ENCODE measurements around the gene RPS6KC1.
"Not testable (repeated sequence)": the region's sequence is repeated elsewhere in the genome, so short reads cannot be mapped to it uniquely, and the experiment has no call there.

RPS6KC1 gene

GRCh38 chr1:213054733-213055591, 3.9 kb downstream of the RPS6KC1 start:
- DNase-seq, result no peak

- DNase-seq, result no peak
Observed at GRCh38 chr1:213055767-213056166, 4.7 kb downstream of the RPS6KC1 start.

GRCh38 chr1:213057264-213058059, 6.4 kb downstream of the RPS6KC1 start:
- DNase-seq, result no peak

DNA sequence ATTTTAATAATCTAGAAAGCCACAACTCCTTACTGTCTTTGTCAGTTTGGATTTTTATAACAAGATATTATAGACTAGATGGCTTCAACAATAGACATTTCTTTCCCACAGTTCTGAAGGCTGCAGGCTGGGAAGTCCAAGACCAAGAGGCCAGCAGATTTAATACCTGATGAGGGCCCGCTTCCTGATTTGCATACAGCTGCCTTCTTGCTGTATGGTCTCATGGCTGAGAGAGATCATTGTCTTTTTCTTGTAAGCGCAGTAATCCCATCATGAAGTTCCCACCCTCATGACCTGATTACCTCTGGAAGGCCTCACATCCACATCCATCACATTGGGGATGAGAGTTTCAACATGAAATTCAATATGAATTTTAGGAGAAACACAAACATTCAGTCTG, 9.8 kb downstream of the RPS6KC1 start:
- DNase-seq, result no peak

GRCh38 chr1:213061263-213061662, 10.2 kb downstream of the RPS6KC1 start:
- DNase-seq, result no peak

- DNase-seq, result no peak
Observed at GRCh38 chr1:213065800-213066199, 14.8 kb downstream of the RPS6KC1 start.

DNA sequence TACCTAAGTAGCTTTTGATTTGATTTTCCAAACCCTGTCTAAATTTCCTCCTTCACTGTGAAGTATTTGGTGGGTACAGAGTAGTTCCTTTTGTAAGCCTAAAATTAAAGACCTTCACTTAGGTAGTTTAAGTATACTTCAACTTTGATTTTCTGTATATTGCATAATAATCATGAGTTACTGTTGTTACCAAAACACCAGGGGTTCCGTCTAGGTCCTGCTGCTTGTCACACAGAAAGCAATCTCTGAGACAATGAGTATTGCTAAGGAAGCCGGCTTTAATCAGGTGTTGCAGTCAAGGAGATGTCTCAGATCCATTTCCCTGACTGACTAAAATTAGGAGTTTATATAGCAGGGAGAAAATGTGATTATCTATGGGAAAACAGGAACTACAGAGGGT, 15.3 kb downstream of the RPS6KC1 start:
- no peak for DNase-seq

GRCh38 chr1:213067352-213067751, 16.3 kb downstream of the RPS6KC1 start:
- DNase-seq, result no peak

DNA sequence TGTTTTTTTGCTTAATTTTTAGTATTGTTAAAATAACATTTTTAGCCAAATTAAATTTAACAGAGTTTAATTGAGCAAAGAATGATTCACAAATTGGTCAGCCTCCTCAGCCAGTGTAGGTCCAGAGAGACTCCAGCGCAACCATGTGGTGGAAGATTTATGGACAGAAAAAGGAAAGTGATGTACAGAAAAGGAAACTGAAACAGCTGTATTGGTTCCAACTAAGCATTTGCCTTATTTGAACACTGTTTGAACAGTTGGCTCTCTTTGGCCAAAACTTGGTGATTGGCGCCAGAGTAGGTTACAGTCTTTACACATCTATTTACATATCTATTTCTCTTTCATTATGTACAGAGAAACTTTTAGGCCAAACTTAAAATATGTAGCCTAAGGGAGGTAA, 19.4 kb downstream of the RPS6KC1 start:
- DNase-seq, result peak in 1 of 51 donors; percentile 1

DNA sequence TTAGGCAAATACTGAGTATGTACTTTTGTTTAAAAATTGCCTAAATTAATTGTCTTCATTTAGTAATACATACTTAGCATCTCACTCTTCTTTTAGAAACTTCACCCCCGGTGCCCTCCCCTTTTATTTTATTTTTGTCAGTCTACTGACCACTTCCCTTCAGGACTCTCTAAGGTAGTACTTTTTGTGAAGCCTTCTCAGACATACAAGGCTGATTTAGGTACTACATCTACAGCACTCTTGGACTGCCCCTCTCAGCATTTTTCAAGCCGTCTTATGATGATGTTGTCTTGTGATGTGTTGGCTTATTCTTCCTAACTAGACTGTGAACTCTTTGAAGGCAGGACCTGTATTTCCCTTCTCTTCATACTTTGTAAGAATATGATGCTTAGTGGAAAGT, 24.7 kb downstream of the RPS6KC1 start:
- DNase-seq, result no peak

DNA sequence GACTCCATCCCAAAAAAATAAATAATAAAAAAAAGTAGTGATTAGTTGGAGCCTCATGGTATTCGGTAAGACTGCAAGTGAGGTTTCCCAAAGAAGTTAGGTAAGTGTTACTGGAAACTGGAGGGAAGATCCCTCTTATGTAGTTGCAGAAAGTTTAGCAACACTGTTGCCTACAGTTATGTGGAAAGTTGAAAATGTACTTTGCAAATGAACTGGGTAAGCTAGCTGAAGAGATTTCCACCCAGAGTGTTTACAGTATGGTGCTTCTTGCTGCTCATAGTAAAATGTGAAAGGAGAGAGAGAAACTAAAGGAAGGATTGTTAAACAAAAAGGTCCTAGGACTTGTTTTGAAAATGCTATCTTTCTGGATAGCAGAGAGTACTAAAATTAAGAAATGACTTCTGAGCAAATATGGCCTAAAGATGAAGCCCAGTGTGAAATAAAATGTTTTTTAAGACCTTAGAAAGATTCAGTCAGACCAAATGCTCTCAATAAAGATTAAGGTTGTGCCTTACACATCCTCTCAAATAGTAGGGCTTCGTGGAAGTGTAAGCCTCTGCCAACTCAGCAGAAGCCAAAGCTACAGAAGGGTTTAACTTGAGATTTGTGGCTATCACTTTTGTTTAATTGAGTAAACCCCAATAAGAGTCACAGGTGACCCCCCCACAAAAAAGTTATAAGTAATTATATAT, 31.5 kb downstream of the RPS6KC1 start:
- no peak for DNase-seq

DNA sequence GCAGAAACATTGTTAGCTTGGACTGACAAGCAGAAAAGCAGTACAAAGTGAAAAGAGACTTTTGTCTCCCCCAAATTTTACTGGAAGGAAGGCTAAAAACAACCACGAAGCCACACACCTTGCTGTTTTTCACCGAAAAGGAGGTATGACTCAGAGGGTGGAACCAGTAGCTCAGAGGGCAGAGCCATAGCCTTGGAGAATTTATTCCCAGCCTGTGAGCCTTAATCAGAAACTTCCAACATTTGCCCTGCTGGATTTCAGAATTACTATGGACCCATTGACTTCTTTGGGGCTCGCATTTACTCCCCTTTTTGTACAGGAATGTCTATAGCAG, 32.0 kb downstream of the RPS6KC1 start:
- no peak for DNase-seq

GRCh38 chr1:213087911-213088310, 36.9 kb downstream of the RPS6KC1 start:
- no peak for DNase-seq

GRCh38 chr1:213089924-213090677, 39.1 kb downstream of the RPS6KC1 start:
- no peak for DNase-seq

DNA sequence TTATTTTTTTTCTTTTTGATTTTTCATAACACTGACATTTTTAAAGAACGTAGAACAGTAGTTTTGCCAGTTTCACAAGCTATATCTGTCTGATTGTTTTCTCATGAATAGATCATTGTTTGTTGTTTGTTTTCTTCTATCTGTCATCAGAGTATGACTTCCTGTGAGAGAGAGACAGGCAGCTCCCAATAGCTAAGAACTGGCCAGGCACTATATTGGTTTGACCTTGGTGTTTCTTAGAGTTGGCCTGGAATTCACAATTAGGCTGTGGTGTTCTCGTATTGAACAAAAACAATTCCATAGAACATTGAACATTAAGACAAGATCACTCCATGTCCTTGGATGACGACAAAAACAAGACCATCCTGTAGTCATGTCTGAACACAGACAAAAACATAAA, 43.4 kb downstream of the RPS6KC1 start:
- DNase-seq, result peak in 3 of 51 donors; percentile 0 to 23 (median 1)

DNA sequence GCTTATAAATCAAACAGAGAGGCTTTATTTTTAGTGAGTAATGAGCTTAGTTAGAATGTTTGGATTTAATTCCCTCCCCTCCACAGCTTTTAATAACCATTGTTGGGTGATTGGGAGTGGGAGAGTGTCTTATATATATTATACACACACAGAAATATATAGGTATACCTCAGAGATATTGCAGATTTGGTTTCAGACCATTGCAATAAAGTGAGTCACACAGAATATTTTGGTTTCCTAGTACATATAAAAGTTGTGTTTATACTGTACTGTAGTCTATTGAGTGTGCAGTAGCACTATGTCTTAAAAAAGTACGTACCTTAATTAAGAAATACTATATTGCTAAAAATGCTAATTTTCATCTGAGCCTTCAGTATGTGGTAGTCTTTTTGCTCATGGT, 44.4 kb downstream of the RPS6KC1 start:
- DNase-seq, result no peak

DNA sequence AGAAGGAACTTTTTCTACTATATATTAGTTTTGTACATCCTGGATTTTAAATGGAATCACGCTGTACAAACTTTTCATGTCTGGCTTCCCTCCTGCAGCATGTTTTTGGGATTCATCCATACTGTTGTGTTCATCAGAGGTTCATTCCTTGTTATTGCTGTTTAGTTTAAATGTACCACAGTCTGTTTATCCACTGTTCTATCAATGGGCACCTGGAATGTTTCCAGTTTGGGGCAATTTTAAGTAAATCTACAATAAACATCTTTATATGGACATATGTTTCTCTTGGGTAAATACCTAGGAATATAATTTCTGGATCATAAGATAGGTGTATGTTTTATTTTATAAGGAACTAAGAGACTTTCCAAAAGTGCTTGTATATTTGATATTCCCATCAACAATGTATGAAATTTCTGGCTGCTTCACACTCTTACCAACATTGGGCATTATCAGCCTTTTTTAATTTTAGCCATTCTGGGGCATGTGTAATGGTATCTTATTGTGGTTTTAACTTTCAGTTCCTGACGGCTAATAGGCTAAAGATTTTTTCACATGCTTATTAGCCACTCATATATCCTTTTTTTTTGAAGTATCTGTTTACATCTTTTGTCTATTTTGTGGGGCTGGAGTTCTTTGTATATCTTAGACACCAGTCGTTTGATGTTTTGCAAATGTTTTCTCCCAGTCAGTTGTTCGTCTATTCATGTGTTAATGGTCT, 48.8 kb downstream of the RPS6KC1 start:
- DNase-seq, result no peak

DNA sequence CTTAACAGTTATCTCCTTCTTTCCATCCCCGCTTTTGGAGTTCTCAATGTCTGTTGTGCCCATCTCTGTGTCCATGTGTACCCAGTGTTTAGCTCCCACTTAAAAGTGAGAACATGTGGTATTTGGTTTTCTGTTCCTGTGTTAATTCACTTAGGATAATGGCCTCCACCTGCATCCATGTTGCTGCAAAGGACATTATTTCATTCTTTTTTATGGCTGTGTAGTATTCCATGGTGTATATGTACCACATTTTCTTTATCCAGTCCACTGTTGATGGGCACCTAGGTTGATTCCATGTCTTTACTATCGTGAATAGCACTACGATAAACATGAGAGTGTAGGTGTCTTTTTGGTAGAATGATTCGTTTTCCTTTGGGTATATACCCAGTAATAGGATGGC, 49.5 kb downstream of the RPS6KC1 start:
- DNase-seq, result not testable (repeated sequence)

- DNase-seq, result no peak
Observed at GRCh38 chr1:213103377-213104306, 52.6 kb downstream of the RPS6KC1 start.

DNA sequence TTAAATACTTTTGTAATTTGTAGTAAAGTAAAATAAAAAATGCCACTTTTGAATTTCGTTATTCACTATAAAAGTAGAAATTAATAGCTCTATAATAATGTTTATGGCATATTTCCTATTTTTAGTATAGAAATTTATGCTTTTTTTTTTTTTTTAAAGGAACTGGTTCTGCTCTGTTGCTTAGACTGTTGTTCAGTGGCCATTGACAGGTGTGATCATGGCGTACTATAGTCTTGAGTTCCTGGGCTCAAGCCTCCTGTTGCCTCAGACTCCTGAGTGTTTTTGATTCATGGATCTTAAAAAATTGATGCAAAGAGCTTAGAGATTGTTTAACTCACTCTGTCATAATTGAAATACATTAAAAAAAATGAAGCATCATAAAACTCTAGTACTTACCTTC, 53.6 kb downstream of the RPS6KC1 start:
- no peak for DNase-seq

Measured in hypothalamus (tissue), 51 donors.